NB4 (cell line): ENCODE data around the gene FAM83D.

ENCODE experiments used
- DNase-seq: peaks from one replicate; pipeline ENCODE4 v3.0.0; 2010; ENCODE audit warnings: low read depth
- H3K4me3 ChIP-seq: one replicate; pipeline ENCODE4 v1.5.1; 2011; ENCODE audit warnings: mild to moderate bottlenecking, low read depth, low read length, moderate library complexity
- CTCF ChIP-seq: IDR thresholded peaks from one replicate; pipeline ENCODE4 v1.5.1; 2012; ENCODE audit warnings: low read depth, low read length
- MAX ChIP-seq: IDR thresholded peaks from 2 replicates; pipeline ENCODE4 v1.6.1; 2011; ENCODE audit warnings: low read depth, low read length
- MYC ChIP-seq: IDR thresholded peaks from 2 replicates; pipeline ENCODE4 v1.6.1; 2011; ENCODE audit warnings: low read depth, low read length
- POLR2A ChIP-seq: IDR thresholded peaks from 2 replicates; pipeline ENCODE4 v1.6.1; 2011; ENCODE audit warnings: mild to moderate bottlenecking; ENCODE audit not compliant: insufficient read length; ENCODE audit errors: extremely low read depth

The FAM83D gene

GRCh38 chr20:38973107-38973506, 46.9 kb downstream of the FAM83D start:
- H3K4me3 ChIP-seq = no peak overlapping the region
- TF ChIP-seq POLR2A = no peak
- TF ChIP-seq CTCF = no peak
- TF ChIP-seq MAX = no peak
- no peak for TF ChIP-seq MYC
- DNase-seq = no peak

GRCh38 chr20:38973645-38974044, 47.4 kb downstream of the FAM83D start:
- TF ChIP-seq MYC (no peak), POLR2A (no peak), CTCF (no peak), MAX (no peak)

GRCh38 chr20:38975539-38976120, 49.4 kb downstream of the FAM83D start:
- TF ChIP-seq MYC (no peak), MAX (no peak), POLR2A (no peak), CTCF (no peak)
- no peak overlapping the region for H3K4me3 ChIP-seq
- no peak for DNase-seq

More at GRCh38 chr20:38973645-38974044, 47.4 kb downstream of the FAM83D start:
- DNase-seq = no peak
- no peak overlapping the region for H3K4me3 ChIP-seq

- H3K4me3 ChIP-seq = no peak overlapping the region
- DNase-seq = no peak
- TF ChIP-seq POLR2A (no peak), MAX (no peak), MYC (no peak), CTCF (no peak)
Measured at GRCh38 chr20:38979434-38979833, 53.2 kb downstream of the FAM83D start.

- DNase-seq = no peak
- TF ChIP-seq POLR2A (no peak), MAX (no peak), CTCF (no peak), MYC (no peak)
- no peak overlapping the region for H3K4me3 ChIP-seq
Measured at GRCh38 chr20:38979842-38980241, 53.6 kb downstream of the FAM83D start.

- no peak for TF ChIP-seq MAX
- TF ChIP-seq POLR2A = no peak
- TF ChIP-seq CTCF = no peak
- no peak for TF ChIP-seq MYC
- H3K4me3 ChIP-seq = no peak overlapping the region
- no peak for DNase-seq
Measured at GRCh38 chr20:38982291-38982690, 56.1 kb downstream of the FAM83D start.
